Suprapubic skin (tissue), 4 donors: ENCODE data around the gene CHD1L. TPM values are rescaled to one million over a fixed set of nuclear protein-coding genes. Genes with fewer than 3 reads are reported as not detected.

ENCODE experiments used
- DNase-seq, 2 donors: peaks; one replicate each; pipeline ENCODE4 v3.0.0-alpha.2; 2019; ENCODE audit warnings: low spot score in 2 of 2
- H3K27ac ChIP-seq: fragments of 200-600 bp; sonication (generic); one replicate; pipeline ENCODE4 v1.5.1; 2019
- H3K27me3 ChIP-seq: fragments of 200-600 bp; sonication (generic); one replicate; pipeline ENCODE4 v1.5.1; 2019
- H3K36me3 ChIP-seq: fragments of 200-600 bp; sonication (generic); one replicate; pipeline ENCODE4 v1.5.1; 2019
- H3K4me1 ChIP-seq: fragments of 200-600 bp; sonication (generic); one replicate; pipeline ENCODE4 v1.5.1; 2019
- H3K4me3 ChIP-seq: fragments of 200-600 bp; sonication (generic); one replicate; pipeline ENCODE4 v1.5.1; 2019; ENCODE audit warnings: mild to moderate bottlenecking
- H3K9me3 ChIP-seq: fragments of 200-600 bp; sonication (generic); one replicate; pipeline ENCODE4 v1.5.1; 2019
- EP300 ChIP-seq: sonication (generic); formaldehyde crosslinking; IDR thresholded peaks from one replicate; pipeline ENCODE4 v1.6.1; 2017; ENCODE audit warnings: antibody characterized with exemption
- POLR2A ChIP-seq, 2 donors: fragments of 450-650 bp; IDR thresholded peaks; one replicate each; pipeline ENCODE4 v1.6.1; 2017; ENCODE audit warnings: antibody characterized with exemption in 2 of 2, mild to moderate bottlenecking in 2 of 2, moderate library complexity in 2 of 2
- POLR2AphosphoS5 ChIP-seq, 3 donors: sonication (generic); formaldehyde crosslinking; IDR thresholded peaks; one replicate each; pipeline ENCODE4 v1.6.1; 2017; ENCODE audit warnings: antibody characterized with exemption in 3 of 3
- WGBS: methylation state at CpG from one replicate; pipeline ENCODE4 v1.1.5; 2018; 5-methylcytosine and 5-hydroxymethylcytosine counted together
- total RNA-seq, 4 donors: library from RNA; depleted of rRNA; stranded (reverse); fragments of >200 nt; gene quantifications; one replicate each; pipeline ENCODE4 v1.1.0, GENCODE V29; 2016
- TF ChIP-seq, protein P1 (sequence below), 2 donors: fragments of 200-600 bp in 1 of 2; fragments of 450-650 bp in 1 of 2; sonication (generic) in 1 of 2; IDR thresholded peaks; one replicate each; pipeline ENCODE4 v1.5.1; 2016 to 2019; ENCODE audit warnings: antibody characterized with exemption in 2 of 2, mild to moderate bottlenecking in 1 of 2, moderate library complexity in 1 of 2

Gene CHD1L
- total RNA-seq, 4 donors from 2014 or later, result 17.6 to 20.9 (median 18.4) TPM

DNA sequence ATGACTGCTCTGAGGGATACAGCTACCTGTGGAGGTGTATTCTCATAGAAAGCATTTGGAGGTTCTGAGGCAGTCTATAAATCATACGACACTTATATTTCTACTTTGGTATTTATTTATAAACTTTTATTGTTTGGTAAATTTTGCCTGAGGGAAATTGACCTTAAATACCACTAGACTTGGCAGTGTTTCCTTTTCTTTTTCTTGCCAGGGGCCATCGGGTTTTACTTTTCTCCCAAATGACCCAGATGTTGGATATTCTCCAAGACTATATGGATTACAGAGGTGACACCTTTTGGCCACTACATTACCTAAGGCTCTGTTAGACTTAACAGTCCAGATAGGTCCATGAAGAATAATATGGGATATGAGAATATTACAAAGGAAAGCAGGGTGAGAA is 28.2 kb downstream of the CHD1L start:
- H3K9me3 ChIP-seq, result no peaks in the 10 kb centered on the region
- peaks cover 17% of the 10 kb centered on the region for H3K4me1 ChIP-seq
- peaks cover 58% of the 10 kb centered on the region for H3K36me3 ChIP-seq
- TF ChIP-seq, protein P1, sequence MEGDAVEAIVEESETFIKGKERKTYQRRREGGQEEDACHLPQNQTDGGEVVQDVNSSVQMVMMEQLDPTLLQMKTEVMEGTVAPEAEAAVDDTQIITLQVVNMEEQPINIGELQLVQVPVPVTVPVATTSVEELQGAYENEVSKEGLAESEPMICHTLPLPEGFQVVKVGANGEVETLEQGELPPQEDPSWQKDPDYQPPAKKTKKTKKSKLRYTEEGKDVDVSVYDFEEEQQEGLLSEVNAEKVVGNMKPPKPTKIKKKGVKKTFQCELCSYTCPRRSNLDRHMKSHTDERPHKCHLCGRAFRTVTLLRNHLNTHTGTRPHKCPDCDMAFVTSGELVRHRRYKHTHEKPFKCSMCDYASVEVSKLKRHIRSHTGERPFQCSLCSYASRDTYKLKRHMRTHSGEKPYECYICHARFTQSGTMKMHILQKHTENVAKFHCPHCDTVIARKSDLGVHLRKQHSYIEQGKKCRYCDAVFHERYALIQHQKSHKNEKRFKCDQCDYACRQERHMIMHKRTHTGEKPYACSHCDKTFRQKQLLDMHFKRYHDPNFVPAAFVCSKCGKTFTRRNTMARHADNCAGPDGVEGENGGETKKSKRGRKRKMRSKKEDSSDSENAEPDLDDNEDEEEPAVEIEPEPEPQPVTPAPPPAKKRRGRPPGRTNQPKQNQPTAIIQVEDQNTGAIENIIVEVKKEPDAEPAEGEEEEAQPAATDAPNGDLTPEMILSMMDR (IDR thresholded peaks at IDR 0.05), result no peak
- no peak for TF ChIP-seq POLR2AphosphoS5 (IDR thresholded peaks at IDR 0.05)
- no peak for TF ChIP-seq POLR2A (IDR thresholded peaks at IDR 0.05)
- no peak for TF ChIP-seq EP300
- 52% methylated on average over 2 of the region's 2 CpGs for WGBS
- no peak overlapping the region for H3K4me3 ChIP-seq
- H3K27me3 ChIP-seq, result no peaks in the 10 kb centered on the region
- no peak for DNase-seq
- no peak overlapping the region for H3K27ac ChIP-seq

DNA sequence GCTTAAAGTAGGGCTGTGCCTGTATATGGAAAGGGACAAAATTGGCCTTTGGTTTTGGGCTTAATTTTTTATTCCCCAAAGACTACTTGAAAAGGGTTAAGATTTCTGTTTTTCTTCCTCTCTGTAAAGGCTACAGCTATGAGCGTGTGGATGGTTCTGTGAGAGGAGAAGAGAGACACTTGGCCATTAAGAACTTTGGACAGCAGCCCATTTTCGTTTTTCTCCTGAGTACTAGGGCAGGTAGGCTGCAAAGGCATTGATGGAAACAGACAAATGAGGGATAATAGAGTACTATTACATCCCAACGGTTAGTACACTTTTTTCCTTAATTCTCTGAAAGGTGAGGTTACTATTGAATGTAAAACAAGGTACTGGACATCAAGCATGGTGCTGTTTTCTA is 29.6 kb downstream of the CHD1L start:
- Histone ChIP-seq H3K27ac (no peak overlapping the region), H3K4me1 (peaks cover 17% of the 10 kb centered on the region), H3K27me3 (no peaks in the 10 kb centered on the region), H3K36me3 (peaks cover 66% of the 10 kb centered on the region), H3K4me3 (no peak overlapping the region), H3K9me3 (no peaks in the 10 kb centered on the region)
- WGBS, result 48% methylated on average over 3 of the region's 3 CpGs
- no peak for TF ChIP-seq EP300
- TF ChIP-seq, protein P1 (IDR thresholded peaks at IDR 0.05), result no peak
- no peak for DNase-seq

DNA sequence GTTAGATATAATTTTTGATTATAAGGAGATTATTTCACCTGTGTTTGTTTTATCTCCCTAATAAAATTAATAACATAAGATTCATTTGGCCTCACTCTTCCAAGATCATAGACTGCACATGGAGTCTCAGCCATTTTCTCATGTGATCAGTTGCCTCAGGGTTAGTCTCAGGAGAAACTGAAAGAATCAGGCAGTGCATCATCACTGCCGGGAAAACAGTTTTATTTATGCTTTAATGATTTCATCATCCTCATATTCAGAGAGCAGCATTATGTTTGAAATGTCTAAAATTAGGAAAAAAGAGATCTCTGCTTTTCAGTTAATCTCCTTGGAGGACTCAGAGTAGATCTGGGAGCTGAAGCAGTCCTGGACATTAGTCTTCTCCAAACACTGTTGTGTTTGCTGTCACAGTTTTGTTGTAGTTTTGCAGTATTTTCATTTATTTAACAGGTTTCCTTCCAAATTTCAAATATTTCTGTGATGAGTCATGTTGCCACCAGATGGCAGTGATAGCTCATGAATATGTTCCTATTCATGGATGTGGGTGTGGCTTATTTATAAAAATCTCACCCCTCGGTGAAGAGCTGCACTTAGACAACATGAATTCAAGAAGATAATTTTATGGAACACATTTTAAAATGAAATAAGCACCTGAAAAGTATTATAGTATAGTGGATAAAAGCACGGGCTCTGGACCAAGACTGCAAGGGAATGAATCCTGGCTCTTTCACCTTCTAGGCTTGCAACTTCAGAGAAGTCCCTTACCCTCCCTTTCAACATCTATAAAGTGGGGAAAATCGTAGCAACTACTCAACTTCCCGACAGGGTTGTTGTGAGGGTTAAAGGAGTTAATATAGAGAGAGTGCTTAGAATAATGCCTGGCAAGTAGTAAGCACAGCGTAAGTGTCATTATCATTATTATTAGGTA is 31.2 kb downstream of the CHD1L start:
- Histone ChIP-seq H3K36me3 (peaks cover 60% of the 10 kb centered on the region), H3K27me3 (no peaks in the 10 kb centered on the region), H3K4me3 (no peak overlapping the region), H3K4me1 (peaks cover 17% of the 10 kb centered on the region), H3K9me3 (no peaks in the 10 kb centered on the region), H3K27ac (peak overlapping the region; percentile 60)
- TF ChIP-seq POLR2A (IDR thresholded peaks at IDR 0.05) (no peak), POLR2AphosphoS5 (IDR thresholded peaks at IDR 0.05) (peak in 1 of 3 donors; percentile 46)
- TF ChIP-seq, protein P1 (IDR thresholded peaks at IDR 0.05), result peak; percentile 8 to 36
- no peak for DNase-seq
- 25% methylated on average over 6 of the region's 6 CpGs for WGBS

DNA sequence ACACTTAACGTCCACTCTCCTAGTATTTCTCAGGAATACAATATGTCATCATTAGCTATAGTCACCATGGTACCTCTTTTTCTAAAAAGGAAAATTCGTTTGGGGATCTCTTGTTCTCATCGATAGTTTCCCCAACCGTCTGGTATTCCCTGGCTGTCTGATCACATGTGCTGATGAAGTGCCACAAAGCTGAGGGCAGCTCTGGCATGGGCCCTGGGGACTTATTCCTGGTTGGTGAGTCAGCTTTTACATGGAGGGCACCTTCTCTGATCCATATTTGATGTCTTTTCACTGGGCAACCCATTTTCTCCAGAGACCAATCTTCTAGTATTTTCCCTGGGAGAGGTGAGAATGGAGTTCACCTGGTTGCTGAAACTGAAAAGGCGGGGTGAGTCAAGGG is 39.5 kb downstream of the CHD1L start:
- 93% methylated on average over 5 of the region's 5 CpGs for WGBS
- no peak for DNase-seq
- H3K27me3 ChIP-seq, result no peaks in the 10 kb centered on the region
- H3K27ac ChIP-seq, result no peak overlapping the region
- H3K4me1 ChIP-seq, result no peaks in the 10 kb centered on the region
- TF ChIP-seq, protein P1 (IDR thresholded peaks at IDR 0.05), result no peak
- no peak for TF ChIP-seq EP300
- no peak for TF ChIP-seq POLR2A (IDR thresholded peaks at IDR 0.05)
- no peak for TF ChIP-seq POLR2AphosphoS5 (IDR thresholded peaks at IDR 0.05)
- peaks cover 61% of the 10 kb centered on the region for H3K36me3 ChIP-seq
- H3K4me3 ChIP-seq, result no peak overlapping the region
- H3K9me3 ChIP-seq, result no peaks in the 10 kb centered on the region

DNA sequence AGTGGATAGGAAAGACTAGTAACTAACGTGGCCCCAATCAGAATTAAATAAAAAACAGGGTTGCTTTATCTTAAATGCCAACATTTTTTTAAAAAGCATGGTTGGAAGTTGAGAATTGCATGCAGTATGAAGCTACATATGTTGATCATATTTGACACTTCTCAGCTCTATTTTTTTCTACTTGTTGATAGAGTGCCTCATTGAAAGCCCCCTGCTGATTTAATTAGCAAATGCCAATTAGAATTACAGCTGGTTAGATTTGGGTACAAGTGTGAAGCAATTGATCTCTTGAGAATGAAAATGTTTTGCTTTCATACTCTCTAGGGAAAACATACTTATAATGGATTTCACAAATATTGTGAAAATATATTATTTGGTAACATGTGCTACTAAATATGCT is 40.5 kb downstream of the CHD1L start:
- peaks cover 61% of the 10 kb centered on the region for H3K36me3 ChIP-seq
- TF ChIP-seq POLR2AphosphoS5 (IDR thresholded peaks at IDR 0.05) (no peak), POLR2A (IDR thresholded peaks at IDR 0.05) (no peak), EP300 (no peak)
- TF ChIP-seq, protein P1 (IDR thresholded peaks at IDR 0.05), result no peak

More for the DNA sequence above, 40.5 kb downstream of the CHD1L start:
- 46% methylated on average over 1 of the region's 1 CpG for WGBS
- no peaks in the 10 kb centered on the region for H3K27me3 ChIP-seq
- H3K4me1 ChIP-seq, result no peaks in the 10 kb centered on the region
- no peaks in the 10 kb centered on the region for H3K9me3 ChIP-seq
- no peak overlapping the region for H3K27ac ChIP-seq
- no peak for DNase-seq
- no peak overlapping the region for H3K4me3 ChIP-seq
